Fibroblast of the aortic adventitia (primary cell): ENCODE results near the gene RIMBP2. TPM values are rescaled to one million over a fixed set of nuclear protein-coding genes. Genes with fewer than 3 reads are reported as not detected.

ENCODE experiments used
- DNase-seq: peaks from one replicate; pipeline ENCODE4 v3.0.0-alpha.2; 2010; ENCODE audit warnings: low read depth
- H3K4me3 ChIP-seq: 2 replicates; pipeline ENCODE4 v1.5.1; 2011; ENCODE audit warnings: low read depth, mild to moderate bottlenecking, control low read depth, low read length, moderate library complexity
- total RNA-seq: library from RNA; depleted of rRNA; stranded (reverse); fragments of >200 nt; gene quantifications from 2 replicates; pipeline ENCODE4 v1.2.3, GENCODE V29; 2012; ENCODE audit warnings: low replicate concordance
- TF ChIP-seq, protein P1 (sequence below): IDR thresholded peaks from 2 replicates; pipeline ENCODE4 v1.5.1; 2011; ENCODE audit warnings: mild to moderate bottlenecking, low read length, control low read depth, inconsistent platforms; ENCODE audit not compliant: insufficient read depth

The RIMBP2 gene
- total RNA-seq, 1 donor: not detected

GRCh38 chr12:130479401-130480125 is 236.5 kb downstream of the RIMBP2 start:
- TF ChIP-seq, protein P1, sequence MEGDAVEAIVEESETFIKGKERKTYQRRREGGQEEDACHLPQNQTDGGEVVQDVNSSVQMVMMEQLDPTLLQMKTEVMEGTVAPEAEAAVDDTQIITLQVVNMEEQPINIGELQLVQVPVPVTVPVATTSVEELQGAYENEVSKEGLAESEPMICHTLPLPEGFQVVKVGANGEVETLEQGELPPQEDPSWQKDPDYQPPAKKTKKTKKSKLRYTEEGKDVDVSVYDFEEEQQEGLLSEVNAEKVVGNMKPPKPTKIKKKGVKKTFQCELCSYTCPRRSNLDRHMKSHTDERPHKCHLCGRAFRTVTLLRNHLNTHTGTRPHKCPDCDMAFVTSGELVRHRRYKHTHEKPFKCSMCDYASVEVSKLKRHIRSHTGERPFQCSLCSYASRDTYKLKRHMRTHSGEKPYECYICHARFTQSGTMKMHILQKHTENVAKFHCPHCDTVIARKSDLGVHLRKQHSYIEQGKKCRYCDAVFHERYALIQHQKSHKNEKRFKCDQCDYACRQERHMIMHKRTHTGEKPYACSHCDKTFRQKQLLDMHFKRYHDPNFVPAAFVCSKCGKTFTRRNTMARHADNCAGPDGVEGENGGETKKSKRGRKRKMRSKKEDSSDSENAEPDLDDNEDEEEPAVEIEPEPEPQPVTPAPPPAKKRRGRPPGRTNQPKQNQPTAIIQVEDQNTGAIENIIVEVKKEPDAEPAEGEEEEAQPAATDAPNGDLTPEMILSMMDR: no peak
- no peak overlapping the region for H3K4me3 ChIP-seq
- DNase-seq: no peak

GRCh38 chr12:130478786-130479185 is 237.3 kb downstream of the RIMBP2 start:
- TF ChIP-seq, protein P1: no peak
- no peak for DNase-seq
- H3K4me3 ChIP-seq: no peak overlapping the region

GRCh38 chr12:130477701-130478100 is 238.4 kb downstream of the RIMBP2 start:
- TF ChIP-seq, protein P1: no peak
- DNase-seq: no peak
- H3K4me3 ChIP-seq: no peak overlapping the region

GRCh38 chr12:130477266-130477665 is 238.8 kb downstream of the RIMBP2 start:
- TF ChIP-seq, protein P1: no peak

GRCh38 chr12:130476451-130477135 is 239.5 kb downstream of the RIMBP2 start:
- no peak overlapping the region for H3K4me3 ChIP-seq
- TF ChIP-seq, protein P1: no peak
- DNase-seq: no peak

More at GRCh38 chr12:130477266-130477665, 238.8 kb downstream of the RIMBP2 start:
- H3K4me3 ChIP-seq: no peak overlapping the region
- no peak for DNase-seq

- DNase-seq: no peak
- TF ChIP-seq, protein P1: no peak
- H3K4me3 ChIP-seq: no peak overlapping the region
Measured at GRCh38 chr12:130474599-130475269, 241.4 kb downstream of the RIMBP2 start.
